GM12878 (cell line): ENCODE data around the gene ZFP3.

Experiments
- NR2C2 ChIP-seq: IDR thresholded peaks from 2 replicates; pipeline ENCODE4 v1.6.1; 2011; ENCODE audit warnings: borderline replicate concordance, low read depth; ENCODE audit not compliant: control insufficient read depth, insufficient read length
- TF ChIP-seq, protein P1 (sequence below), 3 experiments: IDR thresholded peaks in 2 of 3; conservative IDR thresholded peaks in 1 of 3; 2 replicates each; pipeline ENCODE4 v1.5.1; 2011; ENCODE audit warnings: low read depth in 3 of 3, low read length in 3 of 3, mild to moderate bottlenecking in 3 of 3, control low read depth in 2 of 3, moderate library complexity in 2 of 3, inconsistent platforms in 1 of 3, mixed read lengths in 1 of 3; ENCODE audit not compliant: control insufficient read depth in 2 of 3, insufficient read depth in 1 of 3; ENCODE audit errors: extremely low read depth in 1 of 3

DNA sequence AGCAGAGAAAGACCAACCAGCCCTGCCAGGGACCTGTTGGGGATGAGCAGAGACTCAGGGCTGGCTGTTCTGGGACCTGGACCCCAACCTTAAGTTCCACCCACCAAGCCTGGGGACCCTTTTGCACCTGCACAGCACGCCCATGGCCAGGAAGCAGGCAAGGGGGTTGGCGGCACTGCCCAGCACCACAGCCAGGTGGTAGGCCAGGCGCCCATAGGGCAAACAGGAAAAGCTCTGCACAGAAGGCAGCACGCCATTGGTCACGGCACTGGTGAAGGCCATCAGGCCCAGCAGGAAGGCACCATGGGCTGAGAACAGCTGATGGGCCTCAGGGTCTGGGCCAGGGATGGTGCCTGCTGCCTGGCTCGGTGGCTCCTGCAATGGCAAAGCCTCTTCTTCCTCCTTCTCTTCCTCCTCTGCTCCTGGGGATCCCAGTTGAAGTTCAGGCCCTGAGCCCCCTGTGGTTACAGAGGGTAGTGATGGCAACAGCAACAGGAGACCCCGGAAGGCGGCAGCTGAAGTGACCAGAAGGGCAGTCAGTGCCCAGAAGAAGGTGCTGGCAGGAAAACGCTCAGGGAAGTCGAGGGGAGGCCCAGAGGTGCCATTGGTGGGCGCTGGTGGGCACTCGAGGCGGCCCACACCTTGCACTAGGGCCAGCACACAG is 44.8 kb upstream of the ZFP3 start:
- TF ChIP-seq, protein P1, sequence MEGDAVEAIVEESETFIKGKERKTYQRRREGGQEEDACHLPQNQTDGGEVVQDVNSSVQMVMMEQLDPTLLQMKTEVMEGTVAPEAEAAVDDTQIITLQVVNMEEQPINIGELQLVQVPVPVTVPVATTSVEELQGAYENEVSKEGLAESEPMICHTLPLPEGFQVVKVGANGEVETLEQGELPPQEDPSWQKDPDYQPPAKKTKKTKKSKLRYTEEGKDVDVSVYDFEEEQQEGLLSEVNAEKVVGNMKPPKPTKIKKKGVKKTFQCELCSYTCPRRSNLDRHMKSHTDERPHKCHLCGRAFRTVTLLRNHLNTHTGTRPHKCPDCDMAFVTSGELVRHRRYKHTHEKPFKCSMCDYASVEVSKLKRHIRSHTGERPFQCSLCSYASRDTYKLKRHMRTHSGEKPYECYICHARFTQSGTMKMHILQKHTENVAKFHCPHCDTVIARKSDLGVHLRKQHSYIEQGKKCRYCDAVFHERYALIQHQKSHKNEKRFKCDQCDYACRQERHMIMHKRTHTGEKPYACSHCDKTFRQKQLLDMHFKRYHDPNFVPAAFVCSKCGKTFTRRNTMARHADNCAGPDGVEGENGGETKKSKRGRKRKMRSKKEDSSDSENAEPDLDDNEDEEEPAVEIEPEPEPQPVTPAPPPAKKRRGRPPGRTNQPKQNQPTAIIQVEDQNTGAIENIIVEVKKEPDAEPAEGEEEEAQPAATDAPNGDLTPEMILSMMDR (IDR thresholded peaks at IDR 0.05 in 2 of 3, conservative IDR thresholded peaks at IDR 0.05 in 1 of 3; ENCODE audit: control insufficient read depth in 2 of 3, extremely low read depth in 1 of 3, insufficient read depth in 1 of 3, low read depth in 3 of 3, low read length in 3 of 3): no peak
- TF ChIP-seq NR2C2: no peak
